Stimulated activated CD4-positive, alpha-beta T cell treated with anti-CD3 and anti-CD28 coated beads, Interleukin-2, amount 100 ng/mL, for 4 hours (primary cell): ENCODE results near the gene INCENP.

Source experiments
- DNase-seq: peaks from one replicate; pipeline ENCODE4 v3.0.0-alpha.2; 2020; ENCODE audit warnings: low read depth

INCENP gene

DNA sequence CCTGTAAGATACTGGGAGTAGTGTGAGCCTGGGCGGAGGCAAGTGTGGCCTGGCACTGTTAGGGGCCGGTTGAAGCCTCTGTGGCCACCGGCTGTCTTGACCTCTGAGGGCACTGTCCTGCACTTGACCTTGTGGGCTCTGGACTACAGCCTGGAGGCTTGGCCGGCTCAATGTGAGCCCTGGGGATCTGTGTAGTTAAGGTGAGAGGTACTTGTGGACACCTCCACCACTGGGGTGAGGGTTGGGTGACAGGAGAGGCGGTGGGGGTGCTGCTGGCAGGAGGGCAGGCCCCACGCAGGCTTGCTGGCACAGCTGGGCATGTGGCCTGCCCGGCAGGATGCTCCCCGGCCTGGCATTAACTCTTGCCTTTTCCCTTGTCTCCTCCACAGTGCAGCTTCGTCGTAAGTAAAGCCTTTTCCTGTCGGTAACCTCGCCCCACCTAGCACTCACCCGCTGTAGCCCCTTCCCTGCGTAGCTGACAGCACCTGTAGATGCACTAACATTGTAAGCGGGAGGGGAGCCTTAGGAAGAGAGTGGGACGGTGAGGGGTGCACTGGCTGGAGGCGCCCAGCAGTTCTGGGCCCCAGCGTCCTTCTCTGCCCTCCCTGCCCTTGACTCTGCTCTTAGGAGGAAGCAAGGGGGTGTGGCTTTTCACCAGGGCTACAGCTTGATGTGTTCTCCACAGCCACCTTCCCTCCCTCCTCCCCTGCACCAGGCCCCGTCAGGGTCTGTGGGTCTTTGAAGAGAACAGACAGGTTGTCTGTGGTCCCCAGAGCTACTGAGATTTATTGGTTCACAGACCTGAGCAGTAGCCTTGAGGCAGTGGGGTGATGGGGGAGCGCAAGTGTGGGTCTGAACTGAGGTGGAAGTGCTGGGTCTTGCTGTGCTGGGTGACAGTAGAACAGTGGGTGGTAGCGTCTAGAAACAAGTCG, 17.6 kb downstream of the INCENP start:
- no peak for DNase-seq

DNA sequence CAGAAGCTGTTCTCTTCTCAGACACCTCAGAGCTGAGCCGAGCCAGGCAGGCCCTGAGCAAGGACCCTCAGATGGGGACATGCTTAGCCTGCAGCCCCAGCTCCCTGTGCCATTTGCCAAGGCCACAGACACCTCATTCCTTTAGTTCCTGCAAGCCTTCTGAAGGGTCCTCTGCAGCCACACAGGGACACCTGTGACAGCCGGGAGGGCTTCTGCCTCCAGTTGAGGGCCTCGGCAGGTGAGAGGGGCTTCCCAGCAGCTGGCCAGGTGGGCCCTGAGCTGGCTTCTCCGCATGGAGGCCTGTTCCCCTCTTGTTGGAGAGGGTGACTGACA, 18.2 kb downstream of the INCENP start:
- no peak for DNase-seq

DNA sequence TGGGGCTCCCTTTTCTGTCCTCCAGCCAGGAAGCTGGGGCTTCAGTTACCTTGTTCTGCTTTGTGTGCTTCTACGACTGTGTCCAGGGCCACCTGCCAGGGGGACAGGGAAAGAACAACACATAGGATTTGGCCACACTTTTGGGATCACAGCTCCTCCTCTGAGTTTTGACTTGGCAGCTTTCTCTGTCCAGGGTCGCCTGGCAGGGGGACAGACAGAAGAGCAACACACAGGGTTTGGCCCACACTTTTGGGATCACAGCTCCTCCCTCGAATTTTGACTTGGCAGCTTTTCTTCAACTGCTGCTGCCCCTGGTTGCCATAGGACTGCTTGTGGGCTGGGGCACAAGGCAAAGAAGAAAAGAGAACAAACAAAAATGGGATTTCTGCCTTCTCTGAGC, 19.1 kb downstream of the INCENP start:
- DNase-seq, result no peak

DNA sequence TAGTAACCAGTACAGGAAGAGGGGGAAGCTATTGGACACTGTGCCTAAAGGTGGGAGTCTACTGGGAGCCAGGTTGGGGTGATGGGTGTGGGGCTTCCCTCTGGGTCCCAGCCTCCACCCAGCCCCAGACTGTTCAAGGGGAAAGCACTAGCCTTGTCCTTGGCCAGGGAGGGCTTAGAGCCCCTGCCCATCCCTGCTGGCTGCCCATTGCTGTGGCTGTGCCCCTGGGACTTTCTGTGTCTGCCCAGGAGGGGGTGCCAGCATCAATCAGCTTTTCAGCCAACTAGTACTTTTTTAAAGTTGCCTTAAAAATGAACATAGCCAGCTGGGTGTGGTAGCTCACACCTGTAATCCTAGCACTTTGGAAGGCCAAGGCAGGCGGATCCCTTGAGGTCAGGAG, 19.9 kb downstream of the INCENP start:
- DNase-seq, result no peak

DNA sequence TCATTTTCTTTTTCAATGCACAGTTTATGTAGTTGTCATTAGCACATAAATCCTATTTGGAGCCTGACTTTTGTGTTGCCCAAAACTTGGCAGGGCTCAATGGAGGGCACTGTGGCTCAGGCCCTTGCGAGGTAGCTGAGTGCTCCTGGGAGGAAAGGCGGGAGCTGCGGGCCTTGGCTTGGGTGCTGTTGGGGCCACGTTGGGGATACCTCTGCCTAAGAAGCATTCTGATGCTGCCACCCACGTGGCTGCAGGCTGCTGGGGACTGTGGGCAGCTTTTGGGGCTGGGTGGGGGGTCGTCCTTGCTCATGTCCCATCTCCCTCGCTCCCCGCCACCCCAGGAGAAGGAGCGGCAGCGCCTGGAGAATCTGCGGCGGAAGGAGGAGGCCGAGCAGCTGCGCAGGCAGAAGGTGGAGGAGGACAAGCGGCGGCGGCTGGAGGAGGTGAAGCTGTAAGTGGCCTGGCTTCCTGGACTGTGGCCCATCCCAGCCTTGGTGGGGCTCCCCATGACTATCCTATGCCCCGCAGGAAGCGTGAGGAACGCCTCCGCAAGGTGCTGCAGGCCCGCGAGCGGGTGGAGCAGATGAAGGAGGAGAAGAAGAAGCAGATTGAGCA, 20.9 kb downstream of the INCENP start:
- DNase-seq, result no peak

DNA sequence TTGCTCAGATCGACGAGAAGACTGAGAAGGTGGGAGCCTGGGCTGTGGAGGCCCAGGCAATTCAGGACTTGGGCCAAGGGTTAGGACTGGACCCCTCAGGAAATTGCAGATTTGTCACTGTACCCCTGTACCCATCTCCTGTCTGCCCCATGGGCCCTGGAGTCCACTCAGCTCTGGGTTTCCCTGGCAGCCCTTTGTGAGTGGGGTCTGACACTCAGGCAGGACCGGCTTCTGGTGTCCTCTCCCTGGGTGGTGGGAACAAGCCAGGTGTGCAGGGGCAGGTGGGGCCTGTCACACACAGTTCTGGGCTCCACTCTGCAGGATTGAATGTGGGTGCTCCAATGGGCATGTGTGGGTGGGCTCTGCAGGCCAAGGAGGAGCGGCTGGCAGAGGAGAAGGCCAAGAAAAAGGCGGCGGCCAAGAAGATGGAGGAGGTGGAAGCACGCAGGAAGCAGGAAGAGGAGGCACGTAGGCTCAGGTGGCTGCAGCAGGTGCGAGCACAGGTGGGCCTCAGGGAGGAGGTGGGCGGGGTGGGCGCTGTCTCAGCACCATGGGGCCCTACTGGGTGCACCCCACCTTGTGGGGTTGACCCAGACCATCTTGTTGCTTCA, 21.6 kb downstream of the INCENP start:
- no peak for DNase-seq

DNA sequence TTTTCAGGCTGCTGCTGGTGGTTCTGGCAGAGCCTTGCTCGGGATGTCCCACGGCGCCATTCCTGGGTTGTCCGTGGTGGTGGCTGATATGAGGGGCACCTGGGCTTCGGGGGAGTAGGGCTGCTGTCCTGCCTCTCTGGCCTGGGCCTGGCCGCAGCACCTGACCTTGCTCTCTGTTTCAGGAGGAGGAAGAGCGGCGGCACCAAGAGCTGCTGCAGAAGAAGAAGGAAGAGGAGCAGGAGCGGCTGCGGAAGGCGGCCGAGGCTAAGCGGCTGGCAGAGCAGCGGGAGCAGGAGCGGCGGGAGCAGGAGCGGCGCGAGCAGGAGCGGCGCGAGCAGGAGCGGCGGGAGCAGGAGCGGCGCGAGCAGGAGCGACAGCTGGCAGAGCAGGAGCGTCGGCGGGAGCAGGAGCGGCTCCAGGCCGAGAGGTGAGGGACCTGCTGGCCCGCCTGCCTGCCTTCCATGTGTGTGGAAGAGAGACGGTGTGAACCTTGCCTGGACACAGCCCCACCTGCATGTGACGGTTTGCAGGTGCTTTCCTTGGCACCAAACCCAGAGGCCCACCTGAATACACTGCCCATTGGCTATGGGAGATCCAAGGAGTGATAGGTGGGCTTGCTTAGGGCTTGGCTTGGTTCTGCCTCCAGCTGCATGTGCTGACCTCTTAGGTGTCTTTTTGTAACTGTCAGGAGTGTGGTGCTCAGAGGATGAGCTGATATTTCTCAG, 22.8 kb downstream of the INCENP start:
- no peak for DNase-seq

DNA sequence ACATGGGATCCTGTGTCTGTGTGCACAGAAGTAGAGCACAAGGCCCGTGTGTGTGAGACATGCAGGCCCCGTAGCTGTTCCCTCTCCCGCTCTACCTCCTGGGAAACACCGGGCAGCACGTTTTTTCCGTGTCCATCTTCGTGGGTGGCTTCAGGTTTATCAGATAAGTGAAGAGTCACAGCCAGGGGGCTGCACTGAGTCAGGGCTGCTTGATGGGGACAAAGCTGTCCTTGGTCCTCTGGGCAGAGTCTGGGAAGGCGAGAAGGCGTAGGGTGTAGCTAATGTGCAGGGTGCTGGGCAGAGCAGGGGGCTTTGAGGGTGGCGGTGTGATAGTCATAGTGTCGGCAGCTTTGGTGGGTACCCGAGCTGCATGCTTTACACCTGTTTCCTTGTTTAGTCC, 23.7 kb downstream of the INCENP start:
- no peak for DNase-seq

DNA sequence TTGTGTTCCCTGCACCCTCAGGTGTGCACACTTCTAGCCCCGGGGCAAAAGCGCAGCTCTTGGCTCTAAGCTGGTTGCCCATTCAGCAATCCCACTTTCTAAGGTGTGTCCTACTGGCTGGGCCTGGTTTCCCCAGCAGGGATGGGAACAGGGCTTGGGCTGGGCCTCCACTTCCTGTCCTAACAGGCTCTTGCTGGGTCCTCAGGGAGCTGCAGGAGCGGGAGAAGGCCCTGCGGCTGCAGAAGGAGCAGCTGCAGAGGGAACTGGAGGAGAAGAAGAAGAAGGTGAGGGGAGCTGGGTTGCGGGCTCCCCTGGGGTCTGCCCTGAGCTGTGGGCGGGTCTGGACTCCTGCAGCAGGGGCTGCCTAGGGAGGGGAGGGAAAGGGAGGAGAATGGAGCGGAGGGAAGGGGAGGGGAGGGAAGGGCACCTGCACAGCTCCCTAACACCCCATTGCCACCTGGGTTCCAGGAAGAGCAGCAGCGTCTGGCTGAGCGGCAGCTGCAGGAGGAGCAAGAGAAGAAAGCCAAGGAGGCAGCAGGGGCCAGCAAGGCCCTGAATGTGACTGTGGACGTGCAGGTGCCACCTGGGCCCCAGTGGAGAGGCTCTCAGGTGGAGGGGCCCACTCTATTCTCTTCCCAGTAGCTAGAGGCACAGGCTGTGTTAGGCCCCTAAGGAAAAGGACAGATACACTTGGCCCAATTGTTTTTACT, 24.6 kb downstream of the INCENP start:
- no peak for DNase-seq

DNA sequence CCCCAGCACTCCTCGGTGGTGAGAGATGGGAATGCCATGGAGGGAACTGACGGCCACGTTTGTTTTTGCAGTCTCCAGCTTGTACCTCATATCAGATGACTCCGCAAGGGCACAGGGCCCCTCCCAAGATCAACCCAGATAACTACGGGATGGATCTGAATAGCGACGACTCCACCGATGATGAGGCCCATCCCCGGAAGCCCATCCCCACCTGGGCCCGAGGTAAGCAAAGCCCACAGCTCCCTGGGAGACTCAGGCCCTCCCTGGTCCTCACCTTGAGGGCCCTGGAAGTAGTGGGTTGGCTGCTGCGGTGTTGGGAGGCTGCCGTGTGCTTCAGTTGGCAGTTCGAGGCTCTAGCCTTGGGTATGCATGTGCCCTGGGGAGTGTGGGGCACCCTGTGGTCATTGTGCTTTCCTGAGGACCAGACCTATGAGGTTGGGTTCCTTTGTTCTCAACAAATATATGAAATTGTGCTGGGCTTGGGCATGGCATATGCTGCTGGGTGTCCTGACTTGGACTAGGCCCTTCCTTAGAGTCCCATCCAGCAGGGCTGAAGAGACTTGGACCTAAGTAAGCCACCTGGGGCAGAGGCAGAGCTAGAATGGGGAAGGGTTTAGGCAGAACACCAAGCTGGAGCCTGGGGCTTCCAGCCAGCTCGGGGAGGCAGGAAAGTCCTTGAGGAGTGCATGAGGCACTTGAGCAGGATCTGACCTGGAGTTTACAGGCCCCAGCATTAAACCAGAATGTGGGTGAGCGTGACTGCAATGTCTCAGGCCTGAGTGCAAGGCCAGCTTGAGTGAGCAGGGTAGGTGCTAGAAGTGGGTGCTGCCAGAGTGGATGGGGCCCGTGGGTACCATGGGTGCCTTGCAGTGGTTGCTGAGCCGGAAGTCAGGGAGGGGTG, 26.4 kb downstream of the INCENP start:
- DNase-seq, result no peak

DNA sequence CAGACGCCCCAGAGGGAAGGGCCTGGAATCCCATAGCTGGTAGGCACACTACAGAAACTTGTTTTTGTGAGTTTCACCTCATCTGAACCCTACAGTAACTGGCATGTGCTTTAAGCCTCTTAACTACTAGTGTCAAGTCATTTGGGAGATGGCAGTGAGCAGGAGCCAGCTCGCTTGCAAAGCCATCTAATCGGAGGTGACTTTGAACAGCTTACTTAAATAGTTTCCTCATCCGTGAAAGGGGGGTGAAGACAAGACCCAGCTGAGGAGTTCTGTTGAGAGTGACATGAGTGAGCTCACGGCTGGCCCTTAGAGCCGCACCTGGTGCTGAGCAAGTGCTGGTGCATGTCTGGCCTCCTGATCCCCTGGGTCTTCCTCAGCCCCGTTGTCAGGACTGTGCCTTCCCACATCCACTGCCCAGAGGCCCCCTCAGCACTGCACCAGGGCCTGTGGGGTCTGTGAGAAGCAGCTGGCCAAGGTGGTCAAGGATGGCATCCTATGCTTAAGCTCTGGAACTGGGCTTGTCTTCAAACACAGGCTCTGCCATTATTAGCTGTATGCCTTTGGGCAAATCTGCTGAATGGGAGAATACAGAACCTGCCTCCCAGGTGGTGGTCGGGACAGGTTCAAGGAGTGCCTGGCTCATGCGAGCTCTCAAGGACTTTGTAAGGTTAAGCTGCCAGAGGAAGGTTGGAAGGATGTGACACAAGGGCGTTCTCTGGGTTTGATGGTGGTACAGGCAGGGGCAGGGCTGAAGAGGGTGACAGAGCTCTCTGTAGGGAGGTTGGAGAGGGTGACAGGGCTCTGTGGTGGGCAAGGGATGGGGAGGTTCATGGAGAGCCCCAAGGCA, 27.3 kb downstream of the INCENP start:
- no peak for DNase-seq

DNA sequence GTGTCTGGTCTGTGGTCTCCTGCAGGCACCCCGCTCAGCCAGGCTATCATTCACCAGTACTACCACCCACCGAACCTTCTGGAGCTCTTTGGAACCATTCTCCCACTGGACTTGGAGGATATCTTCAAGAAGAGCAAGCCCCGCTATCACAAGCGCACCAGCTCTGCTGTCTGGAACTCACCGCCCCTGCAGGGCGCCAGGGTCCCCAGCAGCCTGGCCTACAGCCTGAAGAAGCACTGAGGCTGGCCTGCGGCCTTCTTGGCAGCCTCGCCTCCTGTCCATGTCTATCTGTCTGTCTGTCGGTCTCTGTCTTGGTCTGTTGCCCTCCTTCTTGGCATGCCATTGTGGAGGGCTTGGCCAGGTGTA, 27.9 kb downstream of the INCENP start:
- no peak for DNase-seq

DNA sequence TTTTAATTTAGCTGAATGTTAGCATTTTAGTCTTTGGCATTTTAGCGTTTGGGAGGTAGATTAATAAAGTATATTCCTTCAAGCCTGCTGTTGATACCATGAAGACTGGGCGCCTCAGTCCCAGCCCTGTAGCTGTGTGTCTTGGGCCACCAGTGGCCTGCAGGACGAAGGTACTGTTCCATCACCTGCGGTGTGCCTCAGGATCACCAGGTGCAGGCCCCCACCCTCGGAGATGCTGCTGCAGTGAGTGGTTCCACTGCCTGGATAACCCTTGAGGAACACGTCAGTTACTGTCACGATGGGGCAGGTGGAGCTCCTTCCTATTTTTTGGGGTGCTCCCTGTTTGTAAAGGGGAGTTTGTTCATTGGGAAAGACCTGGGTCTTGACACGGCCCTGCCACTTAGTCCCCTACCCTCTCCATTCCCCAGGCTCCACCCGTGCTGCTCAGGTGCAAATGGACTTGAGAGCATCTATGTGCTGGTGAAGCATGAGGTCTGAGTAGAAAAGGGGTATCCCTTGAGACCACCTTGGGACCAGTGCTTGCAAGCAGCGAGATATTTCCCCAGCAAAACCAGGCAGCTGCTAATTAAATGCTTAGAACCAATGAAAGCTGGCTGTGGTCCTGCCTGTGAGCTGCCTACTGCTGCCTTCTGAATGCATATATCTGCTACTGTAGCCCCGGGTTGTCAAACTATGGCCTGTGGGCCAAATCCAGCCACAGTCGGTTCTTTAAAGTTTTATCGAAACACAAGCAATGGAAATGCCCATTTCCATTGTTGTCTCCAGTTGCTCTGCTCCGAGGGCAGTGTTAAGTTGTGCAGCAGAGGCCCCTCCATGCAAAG, 28.7 kb downstream of the INCENP start:
- DNase-seq, result no peak

DNA sequence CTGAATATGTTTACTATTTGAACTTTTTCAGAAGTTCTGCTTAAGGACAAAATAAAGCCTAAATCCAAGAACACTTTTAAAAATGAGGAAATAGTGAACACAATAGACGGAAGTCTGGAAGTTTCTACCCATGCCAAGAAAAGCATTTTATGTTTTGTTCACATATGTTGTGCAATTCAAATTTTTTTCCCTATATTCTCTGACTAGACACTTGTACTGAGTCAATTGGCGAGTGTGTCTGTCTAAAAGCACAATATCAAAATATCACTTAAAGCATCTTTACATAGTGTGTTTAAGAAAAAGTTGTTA, 29.2 kb downstream of the INCENP start:
- no peak for DNase-seq

DNA sequence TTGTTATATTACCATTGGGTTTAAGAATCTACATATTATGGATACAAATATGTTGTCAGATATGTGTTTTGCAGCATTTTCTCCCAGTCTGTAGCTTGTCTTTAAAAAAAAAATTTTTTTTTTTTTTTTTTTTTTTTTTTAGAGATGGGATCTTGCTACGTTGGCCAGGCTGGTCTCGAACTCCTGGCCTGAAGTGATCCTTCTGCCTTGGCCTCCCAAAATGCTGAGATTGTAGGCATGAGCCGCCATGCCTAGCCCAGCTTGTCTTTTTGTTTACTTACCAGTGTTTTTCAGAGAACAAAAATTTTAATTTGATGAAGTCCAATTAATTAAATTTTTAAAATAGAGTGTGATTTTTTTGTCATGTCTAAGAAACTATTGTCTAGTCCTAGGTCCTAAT, 29.8 kb downstream of the INCENP start:
- no peak for DNase-seq

DNA sequence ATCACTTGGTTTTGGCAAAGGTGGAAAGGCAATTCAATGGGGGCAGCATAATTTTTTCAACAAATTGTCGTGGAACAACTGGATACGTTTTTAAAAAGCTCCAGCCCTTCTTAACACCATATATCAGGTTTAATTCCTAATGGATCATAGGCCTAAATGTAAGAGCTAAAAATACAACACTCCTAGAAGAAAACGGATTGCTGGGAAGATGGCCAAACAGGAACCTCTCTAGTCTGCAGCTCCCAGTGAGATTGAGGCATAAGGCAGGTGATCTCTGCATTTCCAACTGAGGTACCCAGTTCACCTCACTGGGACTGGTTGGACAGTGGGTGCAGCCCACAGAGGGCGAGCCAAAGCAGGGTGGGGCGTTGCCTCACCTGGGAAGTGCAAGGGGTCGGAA, 33.8 kb downstream of the INCENP start:
- no peak for DNase-seq

DNA sequence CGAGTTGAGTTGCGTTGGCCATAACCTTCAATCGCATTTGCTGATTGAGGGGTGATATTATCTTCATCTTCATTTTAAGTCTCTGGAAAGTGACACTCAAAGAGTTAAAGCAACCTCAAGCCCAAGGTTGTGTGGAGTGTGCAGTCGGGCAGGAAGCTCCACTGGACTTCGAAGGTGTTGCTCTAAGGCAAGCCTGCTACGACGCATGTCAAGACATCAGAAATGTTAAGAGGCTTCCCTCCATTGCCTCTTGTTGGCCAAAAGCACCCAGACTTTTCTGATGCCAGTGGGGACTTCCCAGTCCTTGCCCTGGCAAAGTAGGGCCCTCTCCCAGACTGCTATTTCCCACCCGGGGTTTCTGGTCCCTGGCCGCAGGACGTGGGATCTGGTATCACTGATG, 42.6 kb downstream of the INCENP start:
- DNase-seq, result no peak

DNA sequence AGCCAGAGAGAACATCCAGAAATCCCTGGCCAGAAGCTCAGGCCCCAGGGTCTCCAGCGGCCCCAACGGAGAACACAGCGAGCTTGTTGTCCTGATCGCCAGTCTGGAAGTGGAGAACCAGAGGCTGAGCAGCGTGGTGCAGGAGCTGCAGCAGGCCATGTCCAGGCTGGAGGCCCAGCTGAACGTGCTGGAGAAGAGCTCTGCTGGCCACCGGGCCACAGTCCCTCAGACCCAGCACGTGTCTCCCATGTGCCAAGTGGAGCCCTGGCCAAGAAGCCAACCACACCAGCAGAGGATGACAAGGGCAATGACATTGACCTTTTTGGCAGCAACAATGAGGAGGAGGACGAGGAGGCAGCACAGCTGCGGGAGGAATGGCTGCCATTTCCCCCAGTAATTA, 45.6 kb downstream of the INCENP start:
- DNase-seq, result no peak

DNA sequence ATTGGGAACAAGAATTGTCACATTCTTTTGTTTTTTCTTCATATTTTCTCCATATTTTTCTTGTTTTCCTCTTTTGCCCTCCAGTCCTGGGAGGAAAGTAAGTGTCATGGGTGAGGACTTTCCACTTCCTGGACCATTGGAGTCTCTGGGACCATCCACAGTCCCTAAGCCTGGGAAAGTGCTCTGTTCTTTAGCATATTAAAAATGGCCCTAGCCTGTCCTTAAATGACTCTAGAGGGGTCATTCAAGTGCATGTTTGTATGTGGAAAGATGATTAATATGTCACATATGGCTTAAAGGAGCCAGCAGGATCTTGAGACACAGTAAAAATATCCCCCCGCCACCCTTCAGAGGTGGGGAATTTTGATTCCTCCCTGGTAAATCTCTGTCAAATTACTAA, 46.1 kb downstream of the INCENP start:
- no peak for DNase-seq
